GM06990 (cell line): ENCODE results near the gene SHANK2.

Experiments used
- DNase-seq: peaks from one replicate; pipeline ENCODE4 v3.0.0-alpha.2; 2011; ENCODE audit not compliant: insufficient read length; ENCODE audit errors: extremely low read depth
- H3K27me3 ChIP-seq: replicated peaks from 2 replicates; pipeline ENCODE4 v1.6.0; 2011; ENCODE audit warnings: low read length; ENCODE audit not compliant: control insufficient read depth, insufficient read depth
- H3K36me3 ChIP-seq: 2 replicates; pipeline ENCODE4 v1.5.1; 2011; ENCODE audit warnings: low read length; ENCODE audit not compliant: control insufficient read depth, insufficient read depth
- H3K4me3 ChIP-seq: replicated peaks from 2 replicates; pipeline ENCODE4 v1.5.1; 2011; ENCODE audit warnings: low read depth, mild to moderate bottlenecking, control low read depth, low read length
- CTCF ChIP-seq: IDR thresholded peaks from 2 replicates; pipeline ENCODE4 v1.5.1; 2011; ENCODE audit warnings: low read length, control low read depth, mild to moderate bottlenecking, inconsistent platforms; ENCODE audit not compliant: insufficient read depth, poor library complexity, severe bottlenecking

The SHANK2 gene

DNA sequence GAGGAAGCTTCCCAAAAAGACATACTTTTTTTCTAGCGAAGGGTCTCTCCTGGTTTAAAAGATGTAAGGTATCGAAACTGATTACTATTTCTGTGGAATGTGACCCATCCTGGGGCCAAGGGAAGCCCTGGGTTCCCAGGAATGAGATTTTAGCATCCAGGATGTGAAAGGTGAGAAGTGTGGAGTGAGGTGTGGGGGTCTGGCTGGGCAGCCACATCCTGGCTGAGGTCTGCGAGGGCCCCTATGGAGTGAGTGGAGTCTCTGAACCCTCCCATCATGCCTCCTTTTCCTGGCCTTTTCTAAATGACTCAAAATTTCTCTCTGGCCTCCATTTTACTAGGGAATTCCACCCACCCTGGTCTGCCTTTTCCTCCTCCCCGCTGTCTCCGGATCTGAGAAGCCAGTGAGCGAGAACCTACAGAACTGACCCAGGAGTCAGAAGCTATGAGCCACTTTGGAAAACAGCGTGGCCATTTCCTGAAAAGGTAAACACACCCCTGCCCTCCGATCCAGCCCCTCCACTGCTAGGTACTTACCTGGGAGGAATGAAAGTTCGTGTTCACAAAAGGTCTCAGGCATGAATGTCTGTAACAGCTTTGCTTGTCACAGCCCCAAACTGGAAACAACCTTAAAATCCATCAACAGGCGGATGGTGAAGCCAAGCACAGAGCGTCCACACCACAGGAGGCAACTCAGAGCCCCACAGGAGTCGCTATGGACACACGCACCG is 27.7 kb upstream of the SHANK2 start:
- no peak for DNase-seq
- H3K36me3 ChIP-seq: no peaks in the 10 kb centered on the region
- H3K4me3 ChIP-seq: no peak overlapping the region
- H3K27me3 ChIP-seq: no peaks in the 10 kb centered on the region; the same call in 1 of the 2 replicates
- no peak for TF ChIP-seq CTCF

GRCh38 chr11:71272161-71272560 is 19.8 kb upstream of the SHANK2 start:
- H3K4me3 ChIP-seq: no peak overlapping the region
- H3K27me3 ChIP-seq: no peaks in the 10 kb centered on the region; the same call in 1 of the 2 replicates
- TF ChIP-seq CTCF: no peak
- DNase-seq: no peak
- H3K36me3 ChIP-seq: no peaks in the 10 kb centered on the region

- no peak for TF ChIP-seq CTCF
- Histone ChIP-seq H3K36me3 (no peaks in the 10 kb centered on the region), H3K4me3 (no peak overlapping the region), H3K27me3 (no peaks in the 10 kb centered on the region; the same call in 1 of the 2 replicates)
- DNase-seq: no peak
Observed at GRCh38 chr11:71269603-71270511, 17.5 kb upstream of the SHANK2 start.

- no peaks in the 10 kb centered on the region for H3K36me3 ChIP-seq
- no peak overlapping the region for H3K4me3 ChIP-seq
- no peak for DNase-seq
- no peak for TF ChIP-seq CTCF
- no peaks in the 10 kb centered on the region; the same call in 1 of the 2 replicates for H3K27me3 ChIP-seq
Observed at GRCh38 chr11:71268706-71269321, 16.4 kb upstream of the SHANK2 start.

- no peaks in the 10 kb centered on the region for H3K36me3 ChIP-seq
- no peak overlapping the region for H3K4me3 ChIP-seq
- no peak for TF ChIP-seq CTCF
- no peaks in the 10 kb centered on the region; the same call in 1 of the 2 replicates for H3K27me3 ChIP-seq
- DNase-seq: no peak
Observed at GRCh38 chr11:71267807-71268421, 15.5 kb upstream of the SHANK2 start.
